Esophagus (tissue), 2 donors: Measurements from ENCODE around the gene CRTC1. TPM values are rescaled to one million over a fixed set of nuclear protein-coding genes. Genes with fewer than 3 reads are reported as not detected.

ENCODE experiments used
- H3K27ac ChIP-seq, 2 donors: one replicate each; pipeline ENCODE4 v1.5.1; 2013; ENCODE audit warnings: low read depth in 2 of 2, mild to moderate bottlenecking in 2 of 2, inconsistent platforms in 1 of 2, low read length in 1 of 2, moderate library complexity in 1 of 2
- H3K27me3 ChIP-seq, 2 donors: one replicate each; pipeline ENCODE4 v1.6.1; 2013; ENCODE audit warnings: low read length in 2 of 2, control low read depth in 1 of 2, mild to moderate bottlenecking in 1 of 2; ENCODE audit not compliant: insufficient read depth in 2 of 2, control insufficient read depth in 1 of 2
- H3K36me3 ChIP-seq, 2 donors: one replicate each; pipeline ENCODE4 v1.6.1; 2013; ENCODE audit warnings: low read length in 1 of 2; ENCODE audit not compliant: control insufficient read depth in 2 of 2, insufficient read depth in 2 of 2
- H3K4me1 ChIP-seq, 2 donors: one replicate each; pipeline ENCODE4 v1.6.1; 2013; ENCODE audit warnings: low read length in 1 of 2; ENCODE audit not compliant: control insufficient read depth in 2 of 2, insufficient read depth in 2 of 2
- H3K4me3 ChIP-seq, 2 donors: one replicate each; pipeline ENCODE4 v1.5.1; 2013; ENCODE audit warnings: low read length in 2 of 2, mild to moderate bottlenecking in 2 of 2, low read depth in 1 of 2, moderate library complexity in 1 of 2
- H3K9me3 ChIP-seq, 2 donors: one replicate each; pipeline ENCODE4 v1.6.1; 2013; ENCODE audit warnings: mild to moderate bottlenecking in 2 of 2, low read depth in 1 of 2, low read length in 1 of 2, moderate library complexity in 1 of 2; ENCODE audit not compliant: control insufficient read depth in 2 of 2, insufficient read depth in 1 of 2
- WGBS, 2 donors: extraction: QIAGEN DNeasy Blood & Tissue Kit; methylation state at CpG; one replicate each; pipeline ENCODE4 v1.1.7; 2013; 5-methylcytosine and 5-hydroxymethylcytosine counted together
- polyA plus RNA-seq, 2 donors: library from polyadenylated mRNA; stranded (reverse); fragments of 200-250 nt; gene quantifications; one replicate each; pipeline ENCODE4 v1.2.3, GENCODE V29; 2013
- donor health status: healthy with polysubstance abuse.
- donor health status: Bipolar disorder and iron deficiency.

The CRTC1 gene
- polyA plus RNA-seq, 2 donors, result 2.1 to 4.0 TPM

DNA sequence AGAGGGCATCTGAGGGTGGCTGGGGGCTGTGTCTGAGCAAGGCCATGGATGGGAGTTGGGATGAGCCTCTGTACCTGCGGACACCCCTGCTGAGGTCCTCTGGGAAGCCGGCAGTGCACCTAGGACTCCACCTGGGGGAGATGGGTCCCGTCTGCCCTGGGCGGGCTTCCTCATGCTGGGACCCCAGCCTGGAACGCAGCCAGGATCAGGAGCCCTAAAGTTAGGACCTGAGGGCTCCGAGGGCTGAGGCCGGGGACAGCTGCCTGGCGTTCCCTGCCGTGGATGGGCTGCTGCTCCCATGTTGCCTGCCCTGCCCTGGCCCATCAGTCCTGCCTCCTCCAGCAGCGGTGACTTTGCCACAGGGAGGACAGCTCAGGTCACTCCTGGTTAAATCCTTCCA, 26.1 kb downstream of the CRTC1 start:
- 92 to 96% methylated on average over 10 of the region's 10 CpGs for WGBS, 2 donors
- Histone ChIP-seq H3K4me3 (no peak overlapping the region), H3K36me3 (no peaks in the 10 kb centered on the region), H3K27ac (no peak overlapping the region), H3K4me1 (peaks cover 0 to 3% of the 10 kb centered on the region in 2 donors), H3K9me3 (no peaks in the 10 kb centered on the region), H3K27me3 (no peaks in the 10 kb centered on the region)

DNA sequence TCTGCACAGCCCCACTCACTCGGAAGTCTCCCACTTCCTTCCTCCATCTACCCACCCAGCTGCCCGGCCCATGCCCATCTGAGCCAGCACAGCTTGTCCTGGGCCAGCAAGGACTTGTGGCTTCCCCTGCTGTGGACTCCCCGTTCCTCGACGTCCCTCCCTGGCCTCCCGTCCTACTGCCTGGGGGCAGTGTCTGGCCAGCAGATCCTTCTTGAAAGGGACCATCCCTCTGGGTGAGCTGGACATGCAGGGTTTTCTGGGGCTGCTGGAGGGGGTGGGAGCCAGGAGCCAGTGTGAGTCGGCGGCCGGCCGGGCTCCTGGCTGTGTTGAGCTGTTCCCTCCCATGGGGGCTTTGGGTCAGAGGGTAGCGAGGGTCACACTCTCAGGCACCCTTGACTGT, 26.7 kb downstream of the CRTC1 start:
- Histone ChIP-seq H3K9me3 (no peaks in the 10 kb centered on the region), H3K4me1 (peaks cover 0 to 3% of the 10 kb centered on the region in 2 donors), H3K4me3 (no peak overlapping the region), H3K27ac (no peak overlapping the region), H3K27me3 (no peaks in the 10 kb centered on the region), H3K36me3 (no peaks in the 10 kb centered on the region)
- 79 to 82% methylated on average over 11 of the region's 11 CpGs for WGBS, 2 donors

DNA sequence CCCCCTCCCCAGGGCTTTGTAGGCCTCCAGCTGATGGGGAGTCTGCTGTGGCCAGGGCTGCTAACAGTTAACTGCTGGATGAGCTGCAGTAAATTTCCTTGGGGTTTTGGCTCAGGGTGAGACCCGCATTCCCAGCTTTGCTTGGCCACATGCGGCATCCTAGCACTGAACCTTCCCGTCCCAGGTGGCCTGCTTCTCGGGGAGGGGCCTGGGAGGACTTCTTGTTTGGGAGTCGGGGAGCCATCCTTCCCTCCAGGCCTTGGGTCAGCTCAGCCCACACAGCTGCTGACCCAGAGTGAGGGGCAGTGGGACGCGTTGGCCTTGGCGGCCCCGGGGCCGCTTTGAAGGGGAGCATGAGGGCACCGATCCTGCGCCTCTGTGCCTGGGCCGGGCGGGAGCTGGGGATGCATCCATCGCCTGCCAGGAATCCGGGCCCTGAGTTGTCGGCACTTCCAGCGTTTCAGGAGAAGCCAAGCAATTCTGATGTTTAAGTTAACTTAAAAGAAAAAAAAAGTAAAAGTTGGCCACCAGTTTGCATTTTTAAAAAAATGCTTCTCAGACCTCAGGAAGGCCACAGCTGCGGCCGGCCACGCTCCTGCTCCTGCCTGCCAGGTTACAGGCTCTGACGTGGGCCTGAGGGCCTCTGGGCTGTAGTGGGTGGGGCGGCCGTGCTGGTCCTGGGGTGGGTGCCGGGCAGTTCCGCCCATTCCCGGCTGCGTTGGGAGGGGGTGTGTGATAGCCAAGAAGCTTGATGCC, 27.7 kb downstream of the CRTC1 start:
- WGBS, 2 donors, result 66 to 67% methylated on average over 28 of the region's 28 CpGs
- H3K27ac ChIP-seq, result no peak overlapping the region

DNA sequence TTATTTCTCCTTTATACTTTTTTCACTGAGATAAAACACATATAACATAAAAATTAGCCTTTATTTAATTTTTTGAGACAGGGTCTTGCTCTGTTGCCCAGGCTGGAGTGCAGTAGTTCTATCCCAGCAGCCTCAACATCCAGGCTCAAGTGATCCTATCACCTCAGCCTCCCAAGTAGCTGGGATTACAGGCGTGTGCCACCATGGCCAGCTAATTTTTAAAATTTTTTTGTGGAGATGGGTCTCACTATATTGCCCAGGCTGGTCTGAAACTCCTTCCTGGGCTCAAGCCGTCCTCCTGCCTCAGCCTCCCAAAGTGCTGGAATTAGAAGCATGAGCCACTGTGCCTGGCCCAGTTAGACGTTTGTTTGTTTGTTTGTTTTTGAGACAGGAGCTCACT, 28.4 kb downstream of the CRTC1 start:
- no peaks in the 10 kb centered on the region for H3K27me3 ChIP-seq
- H3K36me3 ChIP-seq, result no peaks in the 10 kb centered on the region
- H3K4me1 ChIP-seq, result peaks cover 0 to 3% of the 10 kb centered on the region in 2 donors
- 88 to 93% methylated on average over 3 of the region's 3 CpGs for whole genome bisulfite sequencing, 2 donors
- no peak overlapping the region for H3K27ac ChIP-seq
- no peak overlapping the region for H3K4me3 ChIP-seq
- no peaks in the 10 kb centered on the region for H3K9me3 ChIP-seq

More for the DNA sequence above, 27.7 kb downstream of the CRTC1 start:
- H3K36me3 ChIP-seq, result no peaks in the 10 kb centered on the region
- H3K9me3 ChIP-seq, result no peaks in the 10 kb centered on the region
- peaks cover 0 to 3% of the 10 kb centered on the region in 2 donors for H3K4me1 ChIP-seq
- H3K4me3 ChIP-seq, result no peak overlapping the region
- H3K27me3 ChIP-seq, result no peaks in the 10 kb centered on the region

DNA sequence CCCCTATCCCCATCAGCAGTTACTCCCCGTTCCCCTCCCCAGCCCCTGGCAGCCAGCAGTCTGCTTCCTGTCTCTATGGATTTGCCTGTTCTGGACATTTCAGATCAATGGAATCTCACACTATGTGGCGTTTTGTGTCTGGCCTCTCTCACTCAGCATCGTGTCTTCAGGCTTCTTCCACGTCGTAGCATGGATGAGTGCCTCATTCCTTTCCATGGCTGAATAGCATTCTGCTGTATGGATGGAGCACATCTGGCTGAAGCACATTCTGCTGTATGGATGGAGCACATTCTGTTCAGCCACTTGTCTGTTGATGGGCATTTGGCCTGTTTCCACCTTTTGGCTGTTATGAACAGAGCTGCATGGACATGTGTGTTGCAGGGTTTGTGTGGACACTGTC, 29.5 kb downstream of the CRTC1 start:
- no peak overlapping the region for H3K27ac ChIP-seq
- H3K27me3 ChIP-seq, result no peaks in the 10 kb centered on the region
- H3K36me3 ChIP-seq, result no peaks in the 10 kb centered on the region
- WGBS, 2 donors, result 61 to 76% methylated on average over 5 of the region's 5 CpGs
- no peak overlapping the region for H3K4me3 ChIP-seq
- peaks cover 0 to 3% of the 10 kb centered on the region in 2 donors for H3K4me1 ChIP-seq
- H3K9me3 ChIP-seq, result no peaks in the 10 kb centered on the region

DNA sequence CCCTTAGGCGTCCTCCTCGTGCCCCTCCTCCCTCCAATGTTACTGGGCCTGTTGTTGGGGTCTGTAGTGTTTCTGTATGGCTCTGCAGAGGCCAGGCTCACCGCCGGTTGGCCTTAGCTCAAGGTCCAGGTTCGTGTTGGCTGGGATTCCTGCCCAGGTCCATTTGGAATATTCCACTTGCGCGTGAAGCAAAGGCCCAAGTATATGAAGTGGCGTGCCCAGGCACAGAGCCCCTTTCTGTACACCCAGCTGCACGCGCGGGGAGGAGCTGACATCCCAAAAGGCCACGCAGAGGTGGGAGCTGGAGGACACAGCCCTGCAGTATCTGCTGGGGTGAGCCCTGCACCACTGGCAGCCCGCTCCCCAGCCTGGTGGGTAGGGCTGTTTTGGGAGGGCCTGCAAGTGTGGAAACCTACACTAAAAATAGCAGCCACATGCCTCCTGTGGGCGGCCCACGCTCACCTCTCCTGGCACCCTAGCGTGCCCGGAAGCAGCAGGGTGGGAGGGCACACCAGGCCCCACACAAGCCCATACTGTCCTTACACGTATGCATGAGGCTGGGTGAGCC, 30.2 kb downstream of the CRTC1 start:
- Histone ChIP-seq H3K27ac (no peak overlapping the region), H3K27me3 (no peaks in the 10 kb centered on the region), H3K9me3 (no peaks in the 10 kb centered on the region), H3K4me1 (peaks cover 0 to 3% of the 10 kb centered on the region in 2 donors), H3K36me3 (no peaks in the 10 kb centered on the region), H3K4me3 (no peak overlapping the region)
- WGBS, 2 donors, result 87 to 93% methylated on average over 18 of the region's 18 CpGs

DNA sequence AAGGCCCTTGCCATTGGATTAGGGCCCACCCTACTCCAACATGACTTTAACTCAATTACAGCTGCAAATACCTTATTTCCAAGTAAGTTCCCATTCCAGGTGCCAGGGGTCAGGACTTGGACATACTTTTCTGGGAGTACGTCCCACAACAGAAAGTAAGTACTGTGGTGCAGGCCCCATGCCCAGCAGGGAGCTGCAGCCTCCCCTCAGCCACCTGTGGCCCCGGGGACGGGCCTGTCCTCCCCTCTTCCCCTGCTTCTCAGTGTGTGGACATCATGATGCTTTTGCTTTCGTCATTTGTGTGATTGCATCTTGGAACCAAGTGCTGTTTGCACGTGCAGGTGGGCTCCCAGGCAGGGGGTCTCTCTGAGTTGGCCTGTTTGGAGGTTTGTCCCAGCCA, 31.9 kb downstream of the CRTC1 start:
- 85 to 89% methylated on average over 5 of the region's 5 CpGs for WGBS, 2 donors
- no peak overlapping the region for H3K27ac ChIP-seq
- H3K9me3 ChIP-seq, result no peaks in the 10 kb centered on the region
- H3K27me3 ChIP-seq, result no peaks in the 10 kb centered on the region
- H3K4me3 ChIP-seq, result no peak overlapping the region
- peaks cover 0 to 3% of the 10 kb centered on the region in 2 donors for H3K4me1 ChIP-seq
- H3K36me3 ChIP-seq, result no peaks in the 10 kb centered on the region

DNA sequence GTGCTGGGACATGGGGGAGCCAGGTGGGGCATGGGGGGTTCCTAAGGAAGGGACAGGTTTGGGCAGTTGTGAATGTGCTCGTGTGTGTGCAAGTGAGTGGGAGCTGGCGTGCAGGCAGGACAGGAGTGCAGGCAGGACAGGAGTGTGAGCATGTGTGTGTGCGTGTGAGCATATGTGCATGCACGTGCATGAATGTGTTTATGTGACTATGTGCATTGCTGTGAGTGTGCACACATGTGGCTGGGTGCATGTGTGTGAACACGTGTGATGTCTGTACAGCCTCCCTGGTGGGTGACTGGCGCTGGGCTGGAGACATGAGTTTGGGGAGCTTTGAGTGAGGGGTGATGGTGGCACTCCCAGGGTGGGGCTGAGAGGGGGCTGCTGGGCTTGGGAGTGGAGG, 33.4 kb downstream of the CRTC1 start:
- no peaks in the 10 kb centered on the region for H3K27me3 ChIP-seq
- WGBS, 2 donors, result 92 to 93% methylated on average over 6 of the region's 6 CpGs
- no peak overlapping the region for H3K27ac ChIP-seq
- no peaks in the 10 kb centered on the region for H3K9me3 ChIP-seq
- H3K4me1 ChIP-seq, result no peaks in the 10 kb centered on the region
- no peaks in the 10 kb centered on the region for H3K36me3 ChIP-seq
- no peak overlapping the region for H3K4me3 ChIP-seq

DNA sequence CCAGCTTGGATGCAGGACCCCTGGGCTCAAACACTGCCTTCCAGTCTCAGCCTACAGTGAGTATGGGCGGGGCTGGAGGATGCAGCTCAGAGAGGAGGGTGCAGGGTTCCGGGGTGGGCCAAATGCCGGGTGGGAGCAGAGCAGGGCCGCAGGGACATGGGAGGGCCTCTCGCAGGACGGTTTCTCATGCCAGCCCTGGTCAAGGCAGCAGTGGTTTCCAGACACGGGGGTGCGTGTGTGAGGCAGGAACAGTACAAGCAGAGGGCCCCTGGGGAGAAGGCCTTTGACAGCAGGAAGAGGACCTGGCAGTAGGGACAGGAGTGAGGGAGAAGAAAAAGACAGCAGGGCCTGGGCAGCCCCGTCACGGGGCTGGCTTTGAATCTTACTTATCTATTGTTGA, 34.1 kb downstream of the CRTC1 start:
- 82 to 90% methylated on average over 10 of the region's 10 CpGs for whole genome bisulfite sequencing, 2 donors
- H3K27ac ChIP-seq, result no peak overlapping the region
- no peaks in the 10 kb centered on the region for H3K9me3 ChIP-seq
- H3K4me1 ChIP-seq, result no peaks in the 10 kb centered on the region
- H3K27me3 ChIP-seq, result no peaks in the 10 kb centered on the region
- no peak overlapping the region for H3K4me3 ChIP-seq
- H3K36me3 ChIP-seq, result no peaks in the 10 kb centered on the region

DNA sequence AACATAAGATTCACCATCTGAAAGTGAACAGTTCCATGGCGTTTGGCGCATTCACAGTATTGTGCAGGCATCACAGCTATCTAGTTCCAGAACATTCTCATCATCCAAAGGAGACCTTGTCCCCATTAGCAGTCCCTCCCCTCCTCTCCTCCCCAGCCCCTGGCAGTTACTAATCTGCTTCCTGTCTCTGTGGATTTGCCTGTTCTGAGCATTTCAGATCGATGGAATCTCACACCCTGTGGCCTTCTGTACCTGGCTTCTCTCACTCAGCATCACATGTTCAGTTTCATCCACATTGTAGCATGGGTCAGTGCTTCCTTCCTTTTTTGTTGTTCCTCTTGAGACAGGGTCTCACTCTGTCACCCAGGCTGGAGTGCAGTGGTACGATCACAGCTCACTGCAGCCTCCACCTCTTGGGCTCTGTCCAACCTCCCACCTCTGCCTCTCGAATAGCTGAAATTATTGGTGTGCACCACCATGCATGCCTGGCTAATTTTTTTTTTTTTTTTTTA, 34.6 kb downstream of the CRTC1 start:
- 82 to 85% methylated on average over 5 of the region's 5 CpGs for WGBS, 2 donors
- H3K9me3 ChIP-seq, result no peaks in the 10 kb centered on the region
- H3K36me3 ChIP-seq, result no peaks in the 10 kb centered on the region
- no peaks in the 10 kb centered on the region for H3K4me1 ChIP-seq
- no peaks in the 10 kb centered on the region for H3K27me3 ChIP-seq
- H3K27ac ChIP-seq, result no peak overlapping the region
- H3K4me3 ChIP-seq, result no peak overlapping the region
